ENCODE measurements around the gene SEMG2.

The SEMG2 gene

DNA sequence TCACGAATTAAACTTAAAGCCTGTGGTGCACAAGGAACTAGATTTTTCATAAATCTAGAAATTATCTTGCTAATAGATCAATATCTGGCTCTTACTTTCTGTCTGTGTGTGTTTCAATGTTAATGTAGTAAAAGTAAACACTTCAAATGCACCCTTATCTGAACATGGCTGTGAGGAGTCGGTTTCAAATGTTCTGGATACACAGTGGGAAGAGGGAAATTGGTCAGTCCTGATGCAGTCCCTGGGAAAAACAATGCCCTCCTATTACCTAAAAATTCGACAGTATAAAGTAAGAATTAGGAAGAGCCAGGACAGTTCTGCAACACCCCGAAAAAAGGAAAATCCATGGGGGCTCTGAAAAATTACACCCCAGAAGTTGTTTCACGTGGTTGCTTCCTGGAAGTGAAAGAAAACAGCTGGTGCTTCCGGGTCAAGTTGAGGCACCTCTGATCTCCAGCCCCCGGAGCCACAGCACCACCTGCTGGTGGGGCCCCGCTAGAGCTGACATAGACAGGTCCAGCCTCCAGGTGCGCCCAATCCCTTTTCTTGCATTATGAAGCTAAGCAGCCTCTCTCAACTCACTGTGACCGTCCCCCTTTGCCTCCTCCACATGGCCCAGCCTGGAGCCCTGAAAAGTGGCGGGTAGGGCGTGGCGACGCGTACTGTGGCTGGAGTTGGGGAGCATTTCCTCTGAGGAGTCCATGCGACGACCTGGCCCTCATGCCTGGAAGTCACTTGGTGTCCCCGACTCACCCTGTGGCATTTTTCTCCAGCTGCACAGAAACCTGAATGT is 8.3 kb downstream of the SEMG2 start:
- no peak for DNase-seq

DNA sequence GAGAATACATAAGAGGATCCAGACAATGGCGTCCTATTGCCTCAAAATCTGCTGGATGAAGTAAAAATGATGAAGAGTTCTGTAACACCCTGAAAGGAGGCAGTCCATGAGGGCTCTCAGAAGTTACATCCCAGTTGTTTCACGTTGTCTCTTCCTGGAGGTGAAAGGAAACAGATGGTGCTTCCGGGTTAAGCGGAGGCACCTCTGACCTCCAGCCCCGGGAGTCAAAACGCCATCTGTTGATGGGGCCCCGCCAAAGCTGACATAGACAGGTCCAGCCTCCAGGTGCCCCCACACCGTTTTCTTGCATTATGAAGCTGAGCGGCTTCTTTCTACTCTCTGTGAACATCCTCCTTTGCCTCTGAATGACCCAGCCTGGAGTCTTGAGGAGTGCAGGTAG is 9.5 kb downstream of the SEMG2 start:
- no peak for DNase-seq

DNA sequence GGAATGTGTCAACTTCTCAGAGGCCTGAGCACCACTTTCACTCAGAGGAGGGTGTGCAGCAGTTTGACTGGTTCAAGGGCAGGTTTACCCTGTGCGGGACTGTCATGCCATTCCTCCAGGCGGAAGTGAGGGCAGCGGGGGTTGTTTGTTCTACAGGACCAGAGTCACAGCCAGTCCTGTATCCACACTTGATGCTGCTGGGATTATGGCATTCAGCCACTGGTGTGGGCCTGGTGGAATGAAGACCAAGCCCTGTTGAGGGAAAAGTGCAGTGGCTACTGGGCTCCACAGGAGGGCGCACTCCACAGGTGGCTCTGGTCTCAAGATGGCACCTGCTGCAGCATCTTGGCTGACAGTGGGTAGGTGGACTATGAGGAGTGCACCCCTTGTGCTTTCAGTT is 14.8 kb downstream of the SEMG2 start:
- DNase-seq = no peak

DNA sequence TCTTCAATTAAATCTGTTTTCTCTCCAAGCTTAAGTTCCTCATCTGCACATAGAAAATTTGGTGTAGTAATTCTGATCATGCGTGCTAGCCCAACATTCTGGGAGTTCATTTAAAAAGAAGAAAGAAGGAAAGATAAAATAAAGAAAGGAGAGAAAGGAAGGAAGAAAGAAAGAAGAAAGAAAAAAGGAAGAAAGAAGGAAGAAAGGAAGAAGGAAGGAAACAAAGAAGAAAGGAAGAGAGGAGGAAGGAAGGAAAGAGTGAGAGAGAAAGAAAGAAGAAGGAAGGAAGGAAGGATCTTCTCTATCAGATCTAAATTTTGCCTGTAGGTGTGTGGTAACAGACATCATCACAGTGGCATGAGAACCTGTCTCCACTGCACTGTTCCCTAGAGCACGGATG is 17.0 kb downstream of the SEMG2 start:
- DNase-seq = no peak

DNA sequence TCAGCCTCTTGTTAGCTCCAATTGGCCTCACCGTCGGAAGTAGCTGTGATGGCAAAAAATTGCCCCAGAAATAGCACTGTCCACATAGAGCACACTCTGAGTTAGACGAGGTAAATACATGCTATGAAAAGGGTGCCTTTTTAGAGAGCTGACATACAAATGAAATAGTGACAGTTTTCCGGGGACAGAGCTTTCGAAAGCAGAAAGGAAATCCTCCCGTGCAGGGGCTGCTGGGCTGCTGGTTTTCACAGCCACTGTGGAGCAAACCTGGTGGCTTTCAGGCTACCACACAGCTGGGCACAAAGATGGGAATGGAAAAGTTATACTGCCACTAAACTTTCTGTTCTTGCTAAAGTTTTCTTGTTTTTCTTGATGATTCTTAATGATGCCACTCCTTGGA is 24.9 kb downstream of the SEMG2 start:
- no peak for DNase-seq

- DNase-seq = no peak
Observed at GRCh38 chr20:45247865-45248264, 26.7 kb downstream of the SEMG2 start.

DNA sequence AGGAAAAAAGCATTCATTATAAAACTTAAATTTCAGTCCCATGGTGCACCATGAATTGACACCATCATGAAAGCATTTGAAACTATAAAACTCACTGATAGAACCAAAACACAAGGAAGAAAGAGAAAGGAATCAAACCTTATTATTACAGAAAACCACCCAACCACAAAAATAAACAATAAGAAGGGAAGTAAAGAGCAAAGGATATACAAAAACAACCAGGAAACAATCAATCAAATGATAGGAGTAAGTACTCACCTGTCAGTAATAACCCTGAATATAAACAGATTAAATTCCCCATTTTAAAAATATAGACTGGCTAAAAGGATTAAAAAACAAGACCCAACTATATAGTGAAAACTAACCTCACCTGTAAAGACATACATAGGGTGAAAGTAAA is 27.4 kb downstream of the SEMG2 start:
- DNase-seq = no peak

DNA sequence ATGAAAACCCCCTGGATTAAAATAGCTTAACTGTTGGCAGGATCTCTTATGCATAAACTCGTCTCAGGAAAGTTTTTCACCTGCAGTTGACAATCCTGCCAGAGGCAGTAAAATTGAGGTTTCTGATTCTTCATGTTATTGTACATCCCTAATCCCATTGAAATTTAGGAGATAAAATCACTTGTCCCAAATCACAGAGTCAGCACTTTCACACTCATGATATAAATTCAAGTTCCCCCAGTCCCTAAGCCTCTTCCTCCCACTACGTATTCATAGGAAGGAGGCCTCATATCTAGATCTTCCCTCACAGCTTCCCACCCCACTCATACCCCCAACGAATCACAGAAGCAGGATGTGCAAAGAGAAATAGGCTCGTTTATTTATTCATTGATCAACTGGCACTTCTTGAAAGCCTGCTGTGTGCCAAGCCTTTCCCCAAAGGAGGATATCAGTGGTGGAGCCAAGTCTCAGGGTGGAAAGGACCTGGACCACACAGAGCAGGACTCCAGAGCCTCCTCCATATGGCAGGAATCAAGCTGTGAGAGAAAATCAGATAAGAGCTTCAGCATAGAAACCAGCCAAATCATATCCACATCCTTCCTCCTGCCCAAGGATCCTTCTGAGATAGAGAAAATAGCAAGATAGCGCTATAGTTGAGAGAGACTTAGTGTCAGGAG is 30.8 kb downstream of the SEMG2 start:
- no peak for DNase-seq

DNA sequence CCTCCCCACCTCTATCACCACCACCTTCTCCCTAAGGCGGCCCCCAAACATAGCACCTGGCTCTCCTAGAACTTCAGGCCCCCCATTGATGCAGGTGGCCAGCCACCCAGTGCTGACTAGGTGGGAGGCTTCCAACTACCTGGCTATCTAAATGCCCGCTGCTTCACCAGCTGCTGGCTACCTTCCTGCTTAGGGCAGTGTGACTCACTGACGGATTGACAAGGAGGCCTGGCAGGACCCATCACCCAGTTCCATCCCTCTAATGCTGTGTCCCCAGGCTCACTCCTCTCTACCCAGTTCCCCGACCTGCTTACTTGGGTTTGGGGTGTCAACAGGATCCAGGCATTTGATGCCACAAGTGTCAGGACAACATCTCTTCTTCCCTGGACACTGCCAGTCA is 32.1 kb downstream of the SEMG2 start:
- no peak for DNase-seq

- DNase-seq = no peak
Observed at GRCh38 chr20:45254383-45255262, 33.5 kb downstream of the SEMG2 start, which contains the start of gene SLPI. TSS of gene SLPI (minus strand) at chr20:45254564. CDS start at chr20:45254543, 21 bp downstream.

- no peak for DNase-seq
Observed at GRCh38 chr20:45257161-45257560, 36.0 kb downstream of the SEMG2 start.

DNA sequence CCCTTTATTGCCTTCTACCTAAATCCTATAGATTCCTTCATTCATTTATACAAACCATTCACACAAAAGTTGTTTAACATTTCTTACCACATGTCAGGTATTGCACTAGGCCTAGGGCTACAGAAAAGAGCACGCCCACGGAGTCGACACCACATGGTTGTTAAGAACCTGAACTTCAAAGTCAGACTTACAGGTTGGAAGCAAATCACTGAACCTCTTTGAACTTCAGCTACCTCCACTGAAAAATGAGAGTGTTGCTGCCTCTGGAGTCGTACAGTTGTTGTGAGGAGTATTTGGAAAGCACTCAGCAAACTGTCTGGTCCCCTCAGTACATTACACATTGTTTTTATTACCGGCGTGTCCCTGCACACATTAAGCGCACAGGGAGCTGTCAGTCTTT is 36.5 kb downstream of the SEMG2 start:
- DNase-seq = no peak

- no peak for DNase-seq
Observed at GRCh38 chr20:45258259-45258658, 37.1 kb downstream of the SEMG2 start.

DNA sequence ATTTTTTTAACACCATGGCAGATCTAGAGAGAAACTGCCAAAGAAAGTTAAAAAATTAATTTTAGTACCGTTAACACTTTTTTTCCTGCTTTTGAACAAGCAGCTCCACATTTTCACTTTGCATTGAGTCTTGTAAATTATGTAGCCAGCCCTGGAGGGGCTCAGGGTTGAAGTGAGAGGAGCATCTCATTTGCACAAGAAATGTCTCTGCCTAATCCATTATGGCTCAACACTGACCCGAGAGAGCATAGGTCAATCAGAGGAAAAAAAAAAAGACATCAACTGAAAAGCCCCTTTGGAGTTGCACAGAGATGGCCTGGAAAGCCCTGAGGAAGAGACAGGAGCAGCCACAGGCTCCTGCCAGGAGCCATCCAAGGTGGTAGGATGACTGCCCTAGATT is 37.5 kb downstream of the SEMG2 start:
- DNase-seq = no peak

DNA sequence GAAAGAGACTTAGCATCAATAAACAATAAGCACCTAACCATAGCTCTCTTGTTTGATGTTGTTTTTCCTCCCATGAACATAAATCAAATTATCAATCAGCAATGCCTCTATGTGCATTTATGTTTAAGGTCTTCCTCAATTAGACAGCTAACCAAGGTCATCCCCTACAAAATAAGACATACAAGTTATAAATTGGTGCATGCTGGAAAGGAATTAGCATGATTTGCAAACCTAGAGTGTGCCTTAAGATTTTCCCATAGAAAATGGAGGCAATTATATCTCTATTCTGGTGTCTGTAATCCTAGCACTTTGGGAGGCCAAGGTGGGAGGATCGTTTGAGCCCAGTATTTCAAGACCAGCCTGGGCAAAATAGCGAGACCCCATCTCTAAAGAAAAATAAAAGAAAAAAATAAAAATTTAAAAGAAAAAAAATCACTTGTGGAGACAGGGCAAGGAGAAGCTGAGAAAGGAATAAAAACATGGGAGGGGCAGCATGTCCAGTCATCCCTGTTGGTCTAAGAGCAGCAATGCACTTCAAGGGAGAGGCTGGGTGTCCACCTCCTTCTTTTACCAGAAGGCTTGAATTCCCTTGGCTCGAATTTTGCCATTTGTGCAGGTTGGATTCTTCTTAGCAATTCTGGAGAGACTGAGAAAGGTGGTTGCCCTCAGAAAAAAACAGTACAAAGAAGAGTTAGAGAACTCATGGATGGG is 42.5 kb downstream of the SEMG2 start:
- DNase-seq = no peak

GRCh38 chr20:45266977-45267376 is 45.8 kb downstream of the SEMG2 start:
- no peak for DNase-seq

GRCh38 chr20:45268531-45268930 is 47.4 kb downstream of the SEMG2 start:
- no peak for DNase-seq

- DNase-seq = no peak
Observed at GRCh38 chr20:45269056-45269455, 47.9 kb downstream of the SEMG2 start.

DNA sequence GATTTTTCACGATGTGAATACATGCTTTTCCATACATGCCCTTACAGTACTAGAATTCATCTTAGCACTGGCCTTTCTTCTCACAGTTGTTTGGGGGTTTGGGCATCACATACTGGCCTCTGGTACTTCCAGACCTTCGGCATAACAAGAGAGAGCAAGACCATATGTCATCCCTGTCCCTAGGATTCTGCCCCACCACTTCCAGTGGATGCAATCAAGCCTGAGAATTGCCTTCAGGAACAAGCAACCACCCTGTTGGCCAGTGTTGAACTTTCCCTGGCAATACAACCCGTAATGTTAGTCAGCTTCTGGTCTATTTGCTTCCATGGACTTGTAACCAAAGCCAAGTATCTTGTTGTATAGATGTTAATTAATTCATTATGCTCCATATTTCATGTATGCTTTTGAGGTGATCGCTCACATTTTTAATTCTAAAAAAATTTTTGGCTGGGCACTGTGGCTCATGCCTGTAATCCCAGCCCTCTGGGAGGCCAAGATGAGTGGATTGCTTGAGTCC is 48.6 kb downstream of the SEMG2 start:
- DNase-seq = no peak
